ENCODE measurements around the gene CLMN. TPM values are rescaled to one million over a fixed set of nuclear protein-coding genes. Genes with fewer than 3 reads are reported as not detected.

Gene CLMN
- total and polyA plus RNA-seq, 2 of the 8 experiments (the other 6 are each of a cell fraction or from before 2014, with no cell fraction given) = 1.6 to 8.2 TPM

DNA sequence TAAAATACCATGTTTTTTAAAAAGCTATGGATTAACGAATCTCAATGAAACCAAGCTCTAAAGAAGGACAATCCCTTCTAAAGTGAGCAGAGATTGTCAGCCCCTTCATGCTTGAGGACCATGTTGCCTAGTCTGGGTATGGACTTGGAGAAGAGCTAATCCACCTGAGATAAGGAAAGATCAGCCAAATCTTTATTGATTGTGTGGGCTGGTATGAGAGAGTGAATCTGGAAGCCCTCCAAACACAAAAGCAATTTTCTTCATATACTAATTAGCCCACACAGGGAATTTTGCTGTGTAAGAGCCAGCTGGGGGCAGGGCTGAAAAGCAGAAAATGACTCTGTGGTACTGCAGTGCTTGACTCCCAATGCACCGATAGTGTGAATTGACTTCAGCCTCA, 115.0 kb downstream of the CLMN start:
- no peak overlapping the region for H3K9ac ChIP-seq (replicated peaks in 1 of 4; ENCODE audit: extremely low read depth in 1 of 4, low read depth in 3 of 4, low read length in 3 of 4)
- H2BK15ac ChIP-seq (ENCODE audit: low read length) = no peak overlapping the region
- no peaks in the 10 kb centered on the region; a peak in 2 of 4 replicates for H3K9me3 ChIP-seq (ENCODE audit: insufficient read depth in 2 of 2, low read depth in 1 of 2, low read length in 1 of 2)
- no peaks in the 10 kb centered on the region for H3K23me2 ChIP-seq (ENCODE audit: low read depth, low read length)
- H3K4me1 ChIP-seq (replicated peaks in 1 of 4; ENCODE audit: control insufficient read depth in 3 of 4, insufficient read depth in 4 of 4, low read length in 3 of 4) = peaks cover 3 to 9% (median 7%) of the 10 kb centered on the region in 4 experiments
- H3K56ac ChIP-seq (replicated peaks; ENCODE audit: insufficient read length, low read depth, low read length) = no peak overlapping the region
- no peak overlapping the region for H3K4me2 ChIP-seq (ENCODE audit: insufficient read depth in 1 of 2, low read depth in 2 of 2, low read length in 2 of 2)
- H2AFZ ChIP-seq (ENCODE audit: low read length) = no peak overlapping the region
- H4K91ac ChIP-seq (replicated peaks; ENCODE audit: insufficient read length, low read length) = no peak overlapping the region
- no peak overlapping the region for H4K5ac ChIP-seq (ENCODE audit: insufficient read length, low read depth, low read length)
- no peak overlapping the region for H4K8ac ChIP-seq (ENCODE audit: extremely low read depth, insufficient read depth, low read length)
- H3K18ac ChIP-seq (ENCODE audit: extremely low read depth, low read length) = no peak overlapping the region
- no peak overlapping the region for H3K27ac ChIP-seq (ENCODE audit: low read depth, low read length)
- H3K36me3 ChIP-seq (ENCODE audit: control insufficient read depth in 2 of 4, insufficient read depth in 4 of 4, low read length in 3 of 4) = peaks cover 0 to 7% (median 0%) of the 10 kb centered on the region in 4 experiments; a peak in 2 of 8 replicates
- CTCF ChIA-PET (ENCODE audit: partially characterized antibody) = interaction anchor here (0.5 to 1.8 kb wide), 3 partner anchors 9 to 227 kb away, joined by 3 to 4 read pairs (median 4); no protein-coding TSS in a partner anchor
- no peaks in the 10 kb centered on the region for H3K79me1 ChIP-seq (ENCODE audit: low read depth, low read length)
- no peak overlapping the region for H3K4ac ChIP-seq (replicated peaks; ENCODE audit: insufficient read length, low read depth, low read length)
- H3K23ac ChIP-seq (ENCODE audit: insufficient read length) = no peak overlapping the region
- no peak overlapping the region for H2BK120ac ChIP-seq (replicated peaks; ENCODE audit: low read depth, low read length)
- H2BK5ac ChIP-seq (ENCODE audit: low read depth, low read length) = no peak overlapping the region
- 77% methylated on average over 2 of the region's 2 CpGs; no CpG with 5 or more reads in 1 of the 2 experiments for WGBS, 2 experiments (ENCODE audit: extremely low coverage in 1 of 2, insufficient coverage in 1 of 2, insufficient read length in 1 of 2, insufficient replicate concordance in 2 of 2, low coverage in 1 of 2, low lambda C conversion rate in 2 of 2, missing lambda C conversion rate in 1 of 2)
- H3K27me3 ChIP-seq (replicated peaks in 1 of 4; ENCODE audit: control insufficient read depth in 3 of 4, extremely low read depth in 1 of 4, insufficient read depth in 3 of 4, low read length in 3 of 4) = no peaks in the 10 kb centered on the region
- H3K4me3 ChIP-seq (ENCODE audit: extremely low read depth in 1 of 4, insufficient read depth in 2 of 4, low read depth in 3 of 4, low read length in 4 of 4) = no peak overlapping the region
- H2BK20ac ChIP-seq (ENCODE audit: low read length) = no peak overlapping the region
- POLR2A ChIA-PET (ENCODE audit: partially characterized antibody) = no interaction called here
- H3K14ac ChIP-seq (ENCODE audit: insufficient read length) = no peak overlapping the region
- no peak for DNase-seq (ENCODE audit: low read depth in 1 of 2, low spot score in 2 of 2)
- no peaks in the 10 kb centered on the region for H4K20me1 ChIP-seq (replicated peaks in 1 of 2; ENCODE audit: control insufficient read depth in 1 of 2, insufficient read depth in 2 of 2, low read length in 2 of 2)
- no peak overlapping the region for H2BK12ac ChIP-seq (ENCODE audit: low read depth, low read length)
- no peaks in the 10 kb centered on the region for H3K79me2 ChIP-seq (ENCODE audit: control insufficient read depth in 1 of 2, insufficient read depth in 2 of 2, low read length in 2 of 2)
- no peak for FAIRE-seq
- no peak overlapping the region for H2AK5ac ChIP-seq (ENCODE audit: low read depth, low read length)
- TF ChIP-seq HDAC2 (IDR thresholded peaks at IDR 0.05; ENCODE audit: borderline replicate concordance in 1 of 2, low read depth in 2 of 2, low read length in 2 of 2) (no peak), CBX8 (IDR thresholded peaks at IDR 0.05; ENCODE audit: borderline replicate concordance, low read depth, low read length) (no peak), BACH1 (IDR thresholded peaks at IDR 0.05; ENCODE audit: low read length) (no peak), SP4 (IDR thresholded peaks at IDR 0.05; ENCODE audit: low read length) (no peak), EZH2 (IDR thresholded peaks at IDR 0.05; ENCODE audit: low read depth, low read length, severe bottlenecking) (no peak), EP300 (IDR thresholded peaks at IDR 0.05; ENCODE audit: borderline replicate concordance in 1 of 2, low read depth in 2 of 2, low read length in 2 of 2) (no peak), FOSL1 (IDR thresholded peaks at IDR 0.05; ENCODE audit: insufficient read depth, low read depth, low read length) (no peak), CREB1 (IDR thresholded peaks at IDR 0.05) (no peak), SIRT6 (IDR thresholded peaks at IDR 0.05; ENCODE audit: low read length) (no peak), CTBP2 (IDR thresholded peaks at IDR 0.05; ENCODE audit: borderline replicate concordance, insufficient read depth, insufficient read length, low read length) (no peak), JUND (IDR thresholded peaks at IDR 0.05; ENCODE audit: low read length) (no peak), CHD1 (IDR thresholded peaks at IDR 0.05; ENCODE audit: low read depth, low read length) (no peak)
- TF ChIP-seq, protein P1, sequence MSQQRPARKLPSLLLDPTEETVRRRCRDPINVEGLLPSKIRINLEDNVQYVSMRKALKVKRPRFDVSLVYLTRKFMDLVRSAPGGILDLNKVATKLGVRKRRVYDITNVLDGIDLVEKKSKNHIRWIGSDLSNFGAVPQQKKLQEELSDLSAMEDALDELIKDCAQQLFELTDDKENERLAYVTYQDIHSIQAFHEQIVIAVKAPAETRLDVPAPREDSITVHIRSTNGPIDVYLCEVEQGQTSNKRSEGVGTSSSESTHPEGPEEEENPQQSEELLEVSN (IDR thresholded peaks at IDR 0.05) = no peak
- TF ChIP-seq, protein P2, sequence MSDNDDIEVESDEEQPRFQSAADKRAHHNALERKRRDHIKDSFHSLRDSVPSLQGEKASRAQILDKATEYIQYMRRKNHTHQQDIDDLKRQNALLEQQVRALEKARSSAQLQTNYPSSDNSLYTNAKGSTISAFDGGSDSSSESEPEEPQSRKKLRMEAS (IDR thresholded peaks at IDR 0.05) = no peak

Data from H1 (cell line).